Dermis blood vessel endothelial cell (primary cell): ENCODE measurements around the gene MPIG6B. TPM values are rescaled to one million over a fixed set of nuclear protein-coding genes. Genes with fewer than 3 reads are reported as not detected.

ENCODE experiments used
- DNase-seq: peaks from one replicate; pipeline ENCODE4 v3.0.0; 2010
- total RNA-seq: library from RNA; depleted of rRNA; stranded (reverse); fragments of >200 nt; gene quantifications from 2 replicates; pipeline ENCODE4 v1.2.3, GENCODE V29; 2014

MPIG6B gene
- total RNA-seq, 1 donor from 2014 or later: not detected

DNA sequence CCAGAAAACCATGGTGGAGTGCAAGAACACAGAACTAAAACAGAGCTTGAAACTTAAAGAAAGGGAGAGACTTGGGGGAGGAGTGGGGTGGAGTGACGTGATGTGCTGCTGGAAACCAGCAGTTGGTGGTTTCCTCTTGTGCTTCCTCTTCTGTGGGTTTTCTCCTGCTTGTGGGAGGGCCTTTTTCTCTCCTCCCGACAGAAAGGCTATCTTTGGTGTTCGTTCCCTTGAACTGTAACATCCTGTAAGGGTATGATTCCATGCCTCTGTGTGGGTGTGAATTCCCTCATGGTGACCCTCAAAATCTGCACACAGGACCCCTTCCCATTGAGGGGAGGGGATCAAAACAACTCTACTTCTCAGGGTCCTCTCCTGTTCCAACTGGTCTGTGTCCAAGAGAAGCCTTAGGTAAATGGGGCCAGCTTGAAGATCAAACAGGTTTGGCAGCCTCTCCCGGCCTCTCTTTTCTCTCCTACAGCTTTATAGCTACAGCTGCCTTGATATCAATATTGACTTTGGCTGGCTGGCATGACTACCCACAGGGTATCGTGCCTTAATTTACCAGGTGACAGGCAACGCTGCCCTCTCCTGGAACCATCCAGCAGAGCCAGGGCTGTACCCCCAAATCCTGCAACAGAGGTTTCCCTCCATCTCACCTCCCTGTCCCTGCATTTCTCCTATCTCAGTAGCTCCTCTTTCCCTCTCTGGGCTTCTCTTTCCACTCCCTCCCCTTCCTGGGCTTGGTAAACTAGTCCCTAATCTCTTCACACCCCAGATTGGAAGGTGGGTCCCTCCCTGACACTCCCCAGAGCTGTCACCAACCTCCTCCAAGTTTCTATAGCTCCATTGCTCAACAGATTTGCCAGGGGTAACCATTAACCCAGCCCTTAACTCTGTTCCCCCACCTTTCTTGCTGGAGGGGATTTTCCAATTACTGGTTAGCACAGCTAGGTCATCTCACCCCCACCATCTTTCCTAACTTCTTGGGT lies 15.1 kb downstream of the MPIG6B start:
- peak; percentile 95 for DNase-seq

- peak; percentile 99 for DNase-seq
Observed at GRCh38 chr6:31739639-31740396, 16.6 kb downstream of the MPIG6B start, which contains the start of gene MSH5. MSH5 (plus strand) TSS chr6:31740005; CDS start chr6:31740467, 462 bp downstream.

DNA sequence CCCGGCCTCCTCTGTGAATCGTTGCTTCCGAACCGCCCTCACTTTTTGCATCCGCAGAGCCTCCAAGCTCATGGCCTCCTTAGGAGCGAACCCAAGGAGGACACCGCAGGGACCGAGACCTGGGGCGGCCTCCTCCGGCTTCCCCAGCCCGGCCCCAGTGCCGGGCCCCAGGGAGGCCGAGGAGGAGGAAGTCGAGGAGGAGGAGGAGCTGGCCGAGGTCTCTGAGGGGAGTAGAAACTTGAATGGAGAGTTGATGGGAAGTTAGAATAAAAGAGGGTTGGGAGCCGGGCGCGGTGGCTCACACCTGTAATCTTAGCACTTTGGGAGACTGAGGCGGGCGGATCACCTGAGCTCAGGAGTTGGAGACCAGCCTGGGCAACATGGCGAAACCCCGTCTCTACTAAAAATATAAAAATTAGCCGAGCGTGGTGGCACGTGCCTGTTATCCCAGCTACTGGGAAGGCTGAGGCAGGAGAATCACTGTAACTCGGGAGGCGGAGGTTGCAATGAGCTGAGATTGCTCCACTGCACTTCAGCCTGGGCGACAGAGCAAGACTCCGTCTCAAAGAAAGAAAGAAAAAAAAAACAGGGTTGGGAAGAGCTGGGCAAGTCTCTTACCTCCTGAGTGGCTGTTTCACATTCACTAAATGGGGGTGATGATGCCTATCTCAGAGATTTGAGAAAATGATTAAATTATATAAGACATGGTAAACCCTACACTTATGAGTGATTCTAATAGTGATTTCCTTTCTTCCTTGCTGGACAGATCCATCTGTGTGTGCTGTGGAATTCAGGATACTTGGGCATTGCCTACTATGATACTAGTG lies 17.4 kb downstream of the MPIG6B start:
- DNase-seq: peak; percentile 53

GRCh38 chr6:31741815-31742214 lies 18.6 kb downstream of the MPIG6B start:
- no peak for DNase-seq

DNA sequence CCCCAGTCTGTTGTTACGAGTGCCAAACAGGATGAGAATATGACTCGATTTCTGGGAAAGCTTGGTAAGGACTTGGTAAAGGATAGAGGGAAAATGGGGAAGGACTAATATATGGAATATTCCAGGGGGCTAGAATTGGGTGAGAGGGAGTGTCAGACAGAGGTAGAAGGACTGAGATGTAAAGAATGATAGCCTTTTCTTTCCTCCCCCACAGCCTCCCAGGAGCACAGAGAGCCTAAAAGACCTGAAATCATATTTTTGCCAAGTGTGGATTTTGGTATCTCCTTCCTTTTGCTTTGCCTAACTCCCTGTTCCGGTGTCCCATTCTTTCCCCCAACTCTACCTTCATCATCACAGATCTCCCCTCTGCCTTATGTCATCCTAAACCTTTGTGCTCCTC lies 19.7 kb downstream of the MPIG6B start:
- DNase-seq: no peak

DNA sequence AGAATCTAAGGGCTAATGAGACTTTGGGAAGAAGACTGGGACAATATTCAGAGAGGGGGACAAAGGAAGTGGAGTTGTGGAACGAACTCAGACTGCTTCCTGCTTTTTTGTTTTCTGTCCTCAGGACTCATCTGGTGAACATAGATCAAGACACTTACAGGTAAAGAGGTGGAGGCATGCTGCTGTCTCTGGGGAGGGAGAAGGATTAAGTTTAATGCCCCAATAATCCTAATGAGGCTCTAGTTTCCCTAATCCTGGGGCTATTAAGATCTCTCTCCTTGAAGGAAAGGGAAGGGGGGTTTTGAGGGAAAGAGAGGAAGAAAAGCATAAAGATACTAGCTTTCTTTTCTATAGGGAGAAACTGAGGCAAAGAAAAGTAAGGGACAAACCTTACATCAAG lies 21.2 kb downstream of the MPIG6B start:
- no peak for DNase-seq

DNA sequence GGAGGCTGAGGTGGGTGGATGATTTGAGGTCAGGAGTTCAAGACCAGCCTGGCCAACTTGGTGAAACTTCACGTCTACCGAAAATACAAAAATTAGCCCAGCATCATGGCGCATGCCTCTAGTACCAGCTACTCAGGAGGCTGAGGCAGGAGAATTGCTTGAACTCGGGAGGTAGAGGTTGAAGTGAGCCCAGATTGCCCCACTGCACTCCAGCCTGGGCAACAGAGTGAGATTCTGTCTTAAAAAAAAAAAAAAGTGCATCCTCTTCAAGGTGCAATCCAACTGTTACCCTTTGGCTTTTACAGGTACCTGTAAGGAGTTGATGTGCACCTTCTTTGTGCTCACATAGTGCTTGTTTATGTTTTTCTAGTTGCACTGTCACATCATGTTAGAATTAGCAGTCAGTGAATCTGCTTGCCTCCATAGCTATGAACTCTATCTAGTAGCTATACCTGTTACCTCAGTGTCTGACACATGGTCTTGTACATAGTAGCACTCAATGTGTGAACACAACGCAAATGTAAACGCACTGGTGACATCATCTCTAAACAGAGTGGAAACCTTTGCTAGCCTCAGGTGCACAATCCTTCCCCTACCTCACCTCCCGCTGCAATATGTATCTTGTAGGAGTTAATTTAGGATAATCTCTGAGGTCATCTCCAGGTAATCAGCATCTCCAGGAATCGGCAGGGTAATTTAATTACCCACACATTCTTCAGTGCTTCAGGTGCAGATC lies 26.3 kb downstream of the MPIG6B start:
- DNase-seq: no peak

GRCh38 chr6:31750411-31751022 lies 27.3 kb downstream of the MPIG6B start:
- DNase-seq: no peak

- DNase-seq: no peak
Observed at GRCh38 chr6:31752739-31753319, 29.7 kb downstream of the MPIG6B start.

- DNase-seq: no peak
Observed at GRCh38 chr6:31758281-31758680, 35.1 kb downstream of the MPIG6B start.

GRCh38 chr6:31760790-31761189 lies 37.6 kb downstream of the MPIG6B start:
- no peak for DNase-seq

GRCh38 chr6:31761343-31761742 lies 38.2 kb downstream of the MPIG6B start:
- DNase-seq: no peak

GRCh38 chr6:31762356-31762755 lies 39.2 kb downstream of the MPIG6B start, which contains the start of gene SAPCD1:
SAPCD1 (plus strand) TSS chr6:31762656; CDS start chr6:31763055, 399 bp downstream.
- no peak for DNase-seq

GRCh38 chr6:31762878-31763618 lies 39.9 kb downstream of the MPIG6B start:
- no peak for DNase-seq

- DNase-seq: peak; percentile 86
Observed at GRCh38 chr6:31763619-31763940, 40.4 kb downstream of the MPIG6B start.

GRCh38 chr6:31764198-31764597 lies 41.0 kb downstream of the MPIG6B start:
- no peak for DNase-seq

DNA sequence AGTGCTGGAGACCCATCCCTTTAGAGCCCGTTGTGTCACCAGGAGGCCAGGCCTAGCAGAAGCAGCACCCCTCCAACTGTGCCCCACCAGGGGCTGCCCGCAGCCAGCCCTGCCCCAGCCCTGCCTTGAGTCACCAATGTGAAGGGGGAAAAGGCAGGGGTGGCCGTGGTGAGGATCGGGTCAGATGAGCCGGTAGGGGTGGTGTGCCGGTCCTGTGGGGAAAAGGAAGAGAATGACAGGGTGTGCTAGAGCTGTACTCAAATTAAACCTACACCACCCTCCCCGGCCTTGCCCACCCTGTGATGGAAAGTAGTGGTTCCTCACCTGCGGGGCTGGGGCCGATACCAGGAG lies 42.4 kb downstream of the MPIG6B start:
- DNase-seq: no peak

GRCh38 chr6:31765910-31766794 lies 43.0 kb downstream of the MPIG6B start:
- DNase-seq: peak; percentile 54

DNA sequence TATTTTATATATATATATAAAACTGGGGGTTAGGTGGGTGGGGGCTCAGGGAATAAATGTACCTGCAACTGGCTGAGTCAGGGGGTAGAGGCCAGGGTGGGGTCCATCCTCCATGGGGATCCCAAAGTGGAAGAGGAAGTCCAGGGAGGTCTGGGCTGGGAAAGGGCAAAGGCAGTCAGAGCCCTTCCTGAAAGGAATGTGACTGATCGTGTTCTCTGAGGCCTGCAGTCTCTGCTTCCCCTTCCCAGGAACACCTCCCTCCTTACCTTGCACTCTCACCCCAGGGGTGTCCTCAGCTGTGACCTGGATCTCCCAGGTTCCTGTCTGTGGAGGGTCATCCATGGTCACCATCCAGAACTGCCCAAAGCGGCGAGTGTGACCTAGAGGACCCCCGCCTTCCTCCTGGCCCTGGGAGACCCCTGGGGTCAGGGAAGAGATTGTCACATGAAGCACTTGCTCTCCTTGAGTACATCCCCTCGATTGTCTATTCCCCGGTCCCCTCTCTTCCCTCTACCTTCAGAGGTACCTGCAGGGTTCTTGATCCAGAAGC lies 44.0 kb downstream of the MPIG6B start:
- no peak for DNase-seq
